Fibroblast of lung (primary cell): ENCODE measurements around the gene SGIP1. TPM values are rescaled to one million over a fixed set of nuclear protein-coding genes. Genes with fewer than 3 reads are reported as not detected.

Source experiments
- DNase-seq, 2 donors: peaks; one replicate each; pipeline versions ENCODE4 v3.0.0 to v3.0.0-alpha.2; 2010; ENCODE audit warnings: low read depth in 2 of 2
- H2AFZ ChIP-seq: 2 replicates; pipeline ENCODE4 v1.5.1; 2012; ENCODE audit warnings: low read length, control low read depth, inconsistent platforms
- H3K27ac ChIP-seq: 2 replicates; pipeline ENCODE4 v1.5.1; 2011; ENCODE audit warnings: low read length, control low read depth; ENCODE audit not compliant: insufficient read depth
- H3K27me3 ChIP-seq: 2 replicates; pipeline ENCODE4 v1.5.1; 2011; ENCODE audit warnings: mild to moderate bottlenecking, low read length; ENCODE audit not compliant: control insufficient read depth, insufficient read depth
- H3K36me3 ChIP-seq: 2 replicates; pipeline ENCODE4 v1.5.1; 2011; ENCODE audit warnings: low read length; ENCODE audit not compliant: control insufficient read depth, insufficient read depth
- H3K4me1 ChIP-seq: 2 replicates; pipeline ENCODE4 v1.5.1; 2011; ENCODE audit warnings: low read length; ENCODE audit not compliant: control insufficient read depth, insufficient read depth; ENCODE audit errors: extremely low read depth
- H3K4me2 ChIP-seq: 2 replicates; pipeline ENCODE4 v1.5.1; 2011; ENCODE audit warnings: low read length, control low read depth; ENCODE audit not compliant: insufficient read depth; ENCODE audit errors: extremely low read depth
- H3K4me3 ChIP-seq, 4 experiments: fragments of 200-600 bp in 1 of 4; sonication (generic) in 1 of 4; replicated peaks in 1 of 4; 2 replicates each; pipeline ENCODE4 v1.5.1; 2011 to 2016; ENCODE audit warnings: low read length in 4 of 4, low read depth in 3 of 4, mild to moderate bottlenecking in 3 of 4, control low read depth in 2 of 4, inconsistent platforms in 1 of 4, mixed read lengths in 1 of 4; ENCODE audit not compliant: insufficient read depth in 1 of 4; ENCODE audit errors: control extremely low read depth in 1 of 4
- H3K79me2 ChIP-seq: 2 replicates; pipeline ENCODE4 v1.5.1; 2012; ENCODE audit warnings: mild to moderate bottlenecking, low read length, inconsistent platforms; ENCODE audit not compliant: control insufficient read depth, insufficient read depth
- H3K9ac ChIP-seq: 2 replicates; pipeline ENCODE4 v1.5.1; 2011; ENCODE audit warnings: mild to moderate bottlenecking, low read length, control low read depth; ENCODE audit not compliant: insufficient read depth
- H3K9me3 ChIP-seq: 2 replicates; pipeline ENCODE4 v1.5.1; 2012; ENCODE audit warnings: low read depth, low read length; ENCODE audit not compliant: control insufficient read depth, insufficient read depth
- H4K20me1 ChIP-seq: 2 replicates; pipeline ENCODE4 v1.5.1; 2011; ENCODE audit warnings: low read length; ENCODE audit not compliant: control insufficient read depth, insufficient read depth; ENCODE audit errors: extremely low read depth
- CTCF ChIP-seq, 2 donors: IDR thresholded peaks in 1 of 2; conservative IDR thresholded peaks in 1 of 2; 1 replicate in 1 of 2; 2 replicates in 1 of 2; pipeline ENCODE4 v1.5.1; 2011 to 2012; ENCODE audit warnings: low read length in 2 of 2, control low read depth in 1 of 2, inconsistent platforms in 1 of 2, low read depth in 1 of 2, mild to moderate bottlenecking in 1 of 2
- EZH2 ChIP-seq: IDR thresholded peaks from 2 replicates; pipeline ENCODE4 v1.5.1; 2012; ENCODE audit warnings: low read length, control low read depth, mild to moderate bottlenecking; ENCODE audit errors: missing control alignments
- polyA plus RNA-seq, 2 donors: library from polyadenylated mRNA; depleted of rRNA in 1 of 2; stranded (reverse) in 1 of 2; unstranded in 1 of 2; fragments of >200 nt; gene quantifications; 2 replicates each; pipeline ENCODE4 v1.2.1, GENCODE V29; 2011 to 2012; ENCODE audit warnings: missing spikeins in 1 of 2
- total RNA-seq: library from RNA; depleted of rRNA; stranded (reverse); fragments of >200 nt; gene quantifications from 2 replicates; pipeline ENCODE4 v1.2.1, GENCODE V29; 2014

The SGIP1 gene
- total and polyA plus RNA-seq, 2 donors (not counting 1 experiment from before 2014, with no cell fraction given) = 37.8 to 77.6 TPM

- no peaks in the 10 kb centered on the region for H3K9me3 ChIP-seq
Measured at GRCh38 chr1:66681686-66682085, 147.7 kb downstream of the SGIP1 start.

GRCh38 chr1:66682106-66682505 is 148.2 kb downstream of the SGIP1 start:
- no peak overlapping the region for H3K27ac ChIP-seq
- no peak overlapping the region for H3K9ac ChIP-seq
- H3K4me2 ChIP-seq = no peak overlapping the region
- no peaks in the 10 kb centered on the region for H4K20me1 ChIP-seq
- no peak for DNase-seq
- H3K36me3 ChIP-seq = peaks cover 6% of the 10 kb centered on the region
- TF ChIP-seq EZH2 = no peak
- TF ChIP-seq CTCF (conservative IDR thresholded peaks at IDR 0.05 in 1 of 2, IDR thresholded peaks at IDR 0.05 in 1 of 2; ENCODE audit: low read depth in 1 of 2, low read length in 2 of 2) = no peak
- no peaks in the 10 kb centered on the region for H3K4me1 ChIP-seq
- no peak overlapping the region for H3K4me3 ChIP-seq
- no peaks in the 10 kb centered on the region for H3K27me3 ChIP-seq
- H3K9me3 ChIP-seq = no peaks in the 10 kb centered on the region
- H2AFZ ChIP-seq = no peak overlapping the region
- H3K79me2 ChIP-seq = no peaks in the 10 kb centered on the region

More at GRCh38 chr1:66681686-66682085, 147.7 kb downstream of the SGIP1 start:
- peak; percentile 14 to 41 for DNase-seq
- no peaks in the 10 kb centered on the region for H3K79me2 ChIP-seq
- TF ChIP-seq CTCF (conservative IDR thresholded peaks at IDR 0.05 in 1 of 2, IDR thresholded peaks at IDR 0.05 in 1 of 2; ENCODE audit: low read depth in 1 of 2, low read length in 2 of 2) (no peak), EZH2 (no peak)
- H3K4me1 ChIP-seq = no peaks in the 10 kb centered on the region
- H2AFZ ChIP-seq = no peak overlapping the region
- no peaks in the 10 kb centered on the region for H3K27me3 ChIP-seq
- no peaks in the 10 kb centered on the region for H4K20me1 ChIP-seq
- H3K4me2 ChIP-seq = no peak overlapping the region
- H3K4me3 ChIP-seq = no peak overlapping the region
- H3K27ac ChIP-seq = no peak overlapping the region
- H3K36me3 ChIP-seq = peaks cover 6% of the 10 kb centered on the region
- H3K9ac ChIP-seq = no peak overlapping the region

- no peaks in the 10 kb centered on the region for H4K20me1 ChIP-seq
- H3K9me3 ChIP-seq = no peaks in the 10 kb centered on the region
- H3K4me3 ChIP-seq = no peak overlapping the region
- no peak for TF ChIP-seq CTCF (conservative IDR thresholded peaks at IDR 0.05 in 1 of 2, IDR thresholded peaks at IDR 0.05 in 1 of 2; ENCODE audit: low read depth in 1 of 2, low read length in 2 of 2)
- no peak for TF ChIP-seq EZH2
- H3K9ac ChIP-seq = no peak overlapping the region
- H3K36me3 ChIP-seq = peaks cover 9% of the 10 kb centered on the region
- no peak overlapping the region for H2AFZ ChIP-seq
- H3K4me1 ChIP-seq = no peaks in the 10 kb centered on the region
- no peak overlapping the region for H3K27ac ChIP-seq
- DNase-seq = no peak
- no peaks in the 10 kb centered on the region for H3K79me2 ChIP-seq
- no peaks in the 10 kb centered on the region for H3K27me3 ChIP-seq
- H3K4me2 ChIP-seq = no peak overlapping the region
Measured at GRCh38 chr1:66684353-66684752, 150.4 kb downstream of the SGIP1 start.
